SK-N-SH (cell line): ENCODE results near the gene KNDC1. TPM values are rescaled to one million over a fixed set of nuclear protein-coding genes. Genes with fewer than 3 reads are reported as not detected.

Experiments
- CTCF ChIA-PET: fragments of 300-600, 350-600 bp; formaldehyde crosslinking; extraction: SDS; loops from one replicate; lab custom pipeline; 2021; lab: Yijun Ruan, JAX
- POLR2A ChIA-PET: fragments of 350-600 bp; sonication (Branson Sonifier 250); formaldehyde crosslinking; extraction: SDS; loops from one replicate; lab custom pipeline; 2020; ENCODE audit warnings: antibody characterized with exemption, inconsistent platforms; lab: Yijun Ruan, JAX
- DNase-seq: peaks from one replicate; pipeline ENCODE4 v3.0.0; 2012
- H2AFZ ChIP-seq: fragments of 200-600 bp; sonication (generic); 2 replicates; pipeline ENCODE4 v1.8.1; 2016; ENCODE audit warnings: antibody characterized with exemption, mild to moderate bottlenecking, low read depth
- H3F3A ChIP-seq: fragments of 200-600 bp; sonication (generic); replicated peaks from 2 replicates; pipeline ENCODE3; 2016; ENCODE audit warnings: antibody characterized with exemption, mild to moderate bottlenecking; ENCODE audit not compliant: insufficient read depth
- H3K27ac ChIP-seq, 2 experiments: fragments of 200-500 bp in 1 of 2; fragments of 200-600 bp in 1 of 2; sonication (Bioruptor generic) in 1 of 2; sonication (generic), shearing (Covaris generic) in 1 of 2; 2 replicates each; pipeline versions ENCODE4 v1.5.1 to v1.6.1; 2014 to 2016; ENCODE audit warnings: low read depth in 2 of 2, inconsistent platforms in 1 of 2, low read length in 1 of 2, mild to moderate bottlenecking in 1 of 2, mixed read lengths in 1 of 2
- H3K27me3 ChIP-seq: fragments of 200-600 bp; sonication (generic), shearing (Covaris generic); 2 replicates; pipeline ENCODE4 v1.6.1; 2016; ENCODE audit warnings: mixed run types; ENCODE audit not compliant: insufficient read depth
- H3K36me3 ChIP-seq, 2 experiments: fragments of 200-500 bp in 1 of 2; fragments of 200-600 bp in 1 of 2; sonication (Bioruptor generic) in 1 of 2; sonication (generic) in 1 of 2; replicated peaks in 1 of 2; 2 replicates each; pipeline versions ENCODE3 to v1.5.1; 2014 to 2016; ENCODE audit warnings: low read length in 1 of 2, mild to moderate bottlenecking in 1 of 2; ENCODE audit not compliant: insufficient read depth in 2 of 2, control insufficient read depth in 1 of 2
- H3K4me1 ChIP-seq, 2 experiments: fragments of 200-500 bp in 1 of 2; fragments of 200-600 bp in 1 of 2; sonication (Bioruptor generic) in 1 of 2; sonication (generic), shearing (Covaris generic) in 1 of 2; 2 replicates each; pipeline versions ENCODE4 v1.5.1 to v1.6.1; 2014 to 2016; ENCODE audit warnings: low read depth in 1 of 2, low read length in 1 of 2, mixed run types in 1 of 2; ENCODE audit not compliant: insufficient read depth in 2 of 2, control insufficient read depth in 1 of 2
- H3K4me2 ChIP-seq: fragments of 200-600 bp; sonication (generic), shearing (Covaris generic); 2 replicates; pipeline ENCODE4 v1.6.1; 2017; ENCODE audit warnings: mixed run types
- H3K4me3 ChIP-seq, 2 experiments: fragments of 200-500 bp in 1 of 2; fragments of 200-600 bp in 1 of 2; sonication (Bioruptor generic) in 1 of 2; sonication (generic), shearing (Covaris generic) in 1 of 2; 2 replicates each; pipeline versions ENCODE4 v1.5.1 to v1.8.1; 2014 to 2016; ENCODE audit warnings: low read depth in 2 of 2, inconsistent platforms in 1 of 2, low read length in 1 of 2, mild to moderate bottlenecking in 1 of 2, mixed read lengths in 1 of 2, moderate library complexity in 1 of 2
- H3K79me2 ChIP-seq: fragments of 200-600 bp; sonication (generic); 2 replicates; pipeline ENCODE4 v1.8.1; 2017; ENCODE audit warnings: mild to moderate bottlenecking; ENCODE audit not compliant: insufficient read depth
- H3K9ac ChIP-seq: fragments of 200-600 bp; sonication (generic); 2 replicates; pipeline ENCODE4 v1.6.1; 2017; ENCODE audit warnings: mixed run types
- H3K9me2 ChIP-seq: fragments of 200-600 bp; sonication (generic); 2 replicates; pipeline ENCODE4 v1.6.1; 2017; ENCODE audit warnings: mixed run types
- H3K9me3 ChIP-seq: fragments of 200-600 bp; sonication (generic); 2 replicates; pipeline ENCODE4 v1.6.1; 2017; ENCODE audit warnings: mixed run types, mild to moderate bottlenecking, moderate library complexity
- H4K20me1 ChIP-seq: fragments of 200-600 bp; sonication (generic); 2 replicates; pipeline ENCODE4 v1.6.1; 2017; ENCODE audit warnings: mild to moderate bottlenecking, mixed run types; ENCODE audit not compliant: insufficient read depth
- ELF1 ChIP-seq: IDR thresholded peaks from 2 replicates; pipeline ENCODE4 v1.4.0; 2012
- FOSL2 ChIP-seq: IDR thresholded peaks from 2 replicates; pipeline ENCODE4 v1.4.0; 2012; ENCODE audit warnings: low read depth, mild to moderate bottlenecking, moderate library complexity, borderline replicate concordance
- FOXJ3 ChIP-seq: sonication (generic); formaldehyde crosslinking; IDR thresholded peaks from 2 replicates; pipeline ENCODE4 v1.5.1; 2020; ENCODE audit warnings: mild to moderate bottlenecking, missing genetic modification reagents
- FOXM1 ChIP-seq: IDR thresholded peaks from 2 replicates; pipeline ENCODE4 v1.4.0; 2012; ENCODE audit warnings: low read depth, mild to moderate bottlenecking
- GATA2 ChIP-seq: sonication (generic); formaldehyde crosslinking; IDR thresholded peaks from 2 replicates; pipeline ENCODE4 v1.5.0; 2020; ENCODE audit warnings: mild to moderate bottlenecking, missing genetic modification reagents
- IRF3 ChIP-seq: fragments of 150-350 bp; IDR thresholded peaks from 2 replicates; pipeline ENCODE4 v1.6.1; 2016; ENCODE audit warnings: mild to moderate bottlenecking, low read depth, low read length
- JUND ChIP-seq: IDR thresholded peaks from 2 replicates; pipeline ENCODE4 v1.4.0; 2012
- NFIC ChIP-seq: IDR thresholded peaks from 2 replicates; pipeline ENCODE4 v1.4.0; 2012; ENCODE audit warnings: borderline replicate concordance
- POLR2AphosphoS5 ChIP-seq: IDR thresholded peaks from 2 replicates; pipeline ENCODE4 v1.6.1; 2012; ENCODE audit warnings: low read depth, low read length
- REST ChIP-seq: IDR thresholded peaks from 2 replicates; pipeline ENCODE4 v1.6.1; 2012; ENCODE audit warnings: mild to moderate bottlenecking, low read depth, low read length, moderate library complexity
- TAF1 ChIP-seq: IDR thresholded peaks from 2 replicates; pipeline ENCODE4 v1.6.1; 2012; ENCODE audit warnings: low read depth, mild to moderate bottlenecking, low read length, moderate library complexity, borderline replicate concordance
- USF1 ChIP-seq: IDR thresholded peaks from 2 replicates; pipeline ENCODE4 v1.4.0; 2012; ENCODE audit warnings: low read depth, borderline replicate concordance
- USF2 ChIP-seq: fragments of 150-350 bp; IDR thresholded peaks from 2 replicates; pipeline ENCODE4 v1.6.1; 2017; ENCODE audit warnings: antibody characterized with exemption, low read length, low read depth, borderline replicate concordance
- YY1 ChIP-seq: IDR thresholded peaks from 2 replicates; pipeline ENCODE4 v1.4.0; 2012; ENCODE audit warnings: low read depth, mild to moderate bottlenecking
- WGBS: methylation state at CpG from one replicate; pipeline ENCODE4 v1.1.6; 2017; ENCODE audit warnings: low lambda C conversion rate; 5-methylcytosine and 5-hydroxymethylcytosine counted together
- polyA plus RNA-seq, 3 experiments: library from polyadenylated mRNA; depleted of rRNA; stranded (reverse); fragments of >200 nt; gene quantifications; 2 replicates each; pipeline ENCODE4 v1.2.3, GENCODE V29; 2012

Gene KNDC1
- polyA plus RNA-seq, 1 of the 3 experiments (the other 2 are of a cell fraction), result 1.4 TPM

GRCh38 chr10:133229265-133230043, 69.4 kb downstream of the KNDC1 start:
- no peaks in the 10 kb centered on the region for H4K20me1 ChIP-seq
- no peak for DNase-seq
- 48% methylated on average over 22 of the region's 58 CpGs for WGBS
- peaks cover 50% of the 10 kb centered on the region for H3K27me3 ChIP-seq
- POLR2A ChIA-PET, result no interaction called here
- no peak overlapping the region for H3K9ac ChIP-seq
- H2AFZ ChIP-seq, result no peak overlapping the region
- H3K4me3 ChIP-seq, result no peak overlapping the region
- no peaks in the 10 kb centered on the region for H3K9me2 ChIP-seq
- no peaks in the 10 kb centered on the region for H3K9me3 ChIP-seq
- H3K79me2 ChIP-seq, result no peaks in the 10 kb centered on the region
- CTCF ChIA-PET, result interaction anchor here (1.2 kb wide), 1 partner anchor 86 kb away, joined by 3 read pairs; no protein-coding TSS in a partner anchor
- no peak overlapping the region for H3K4me2 ChIP-seq
- no peaks in the 10 kb centered on the region for H3K36me3 ChIP-seq
- TF ChIP-seq USF1 (no peak), POLR2AphosphoS5 (no peak)
- no peaks in the 10 kb centered on the region for H3F3A ChIP-seq
- no peak overlapping the region for H3K27ac ChIP-seq
- no peaks in the 10 kb centered on the region for H3K4me1 ChIP-seq

GRCh38 chr10:133230044-133230361, 70.0 kb downstream of the KNDC1 start, which contains the start of gene UTF1:
Gene UTF1, plus strand, starts transcription at chr10:133230217. Its CDS starts 72 bp downstream, at chr10:133230289.
- H3K27ac ChIP-seq, result no peak within 1 kb of the TSS
- POLR2A ChIA-PET, result no interaction called here
- no peak within 1 kb of the TSS for H3K4me3 ChIP-seq
- H3K4me1 ChIP-seq, result no peaks in the 10 kb centered on the region
- H3F3A ChIP-seq, result no peaks in the 10 kb centered on the region
- H3K9me2 ChIP-seq, result no peaks in the 10 kb centered on the region
- H3K9me3 ChIP-seq, result no peaks in the 10 kb centered on the region
- H3K36me3 ChIP-seq, result no peaks in the 10 kb centered on the region
- TF ChIP-seq REST (no peak), NFIC (no peak), GATA2 (no peak), YY1 (no peak), USF1 (no peak), JUND (no peak), FOSL2 (no peak), FOXM1 (no peak), IRF3 (no peak), ELF1 (no peak), USF2 (no peak), FOXJ3 (CRISPR knock-in tag) (no peak), TAF1 (no peak)
- TF ChIP-seq, all 33 proteins: peak for 0
- WGBS, result 7% methylated on average over 9 of the region's 49 CpGs
- CTCF ChIA-PET, result no interaction called here
- Histone ChIP-seq H3K79me2 (no peaks in the 10 kb centered on the region), H4K20me1 (no peaks in the 10 kb centered on the region), H3K27me3 (peaks cover 51% of the 10 kb centered on the region), H2AFZ (no peak within 1 kb of the TSS), H3K4me2 (no peak within 1 kb of the TSS), H3K9ac (no peak within 1 kb of the TSS)
- no peak for DNase-seq
